ENCODE data around the gene APOD. TPM values are rescaled to one million over a fixed set of nuclear protein-coding genes. Genes with fewer than 3 reads are reported as not detected.

Gene APOD
- total RNA-seq, 2 experiments from 2014 or later: 0.44 TPM; not detected in 1

DNA sequence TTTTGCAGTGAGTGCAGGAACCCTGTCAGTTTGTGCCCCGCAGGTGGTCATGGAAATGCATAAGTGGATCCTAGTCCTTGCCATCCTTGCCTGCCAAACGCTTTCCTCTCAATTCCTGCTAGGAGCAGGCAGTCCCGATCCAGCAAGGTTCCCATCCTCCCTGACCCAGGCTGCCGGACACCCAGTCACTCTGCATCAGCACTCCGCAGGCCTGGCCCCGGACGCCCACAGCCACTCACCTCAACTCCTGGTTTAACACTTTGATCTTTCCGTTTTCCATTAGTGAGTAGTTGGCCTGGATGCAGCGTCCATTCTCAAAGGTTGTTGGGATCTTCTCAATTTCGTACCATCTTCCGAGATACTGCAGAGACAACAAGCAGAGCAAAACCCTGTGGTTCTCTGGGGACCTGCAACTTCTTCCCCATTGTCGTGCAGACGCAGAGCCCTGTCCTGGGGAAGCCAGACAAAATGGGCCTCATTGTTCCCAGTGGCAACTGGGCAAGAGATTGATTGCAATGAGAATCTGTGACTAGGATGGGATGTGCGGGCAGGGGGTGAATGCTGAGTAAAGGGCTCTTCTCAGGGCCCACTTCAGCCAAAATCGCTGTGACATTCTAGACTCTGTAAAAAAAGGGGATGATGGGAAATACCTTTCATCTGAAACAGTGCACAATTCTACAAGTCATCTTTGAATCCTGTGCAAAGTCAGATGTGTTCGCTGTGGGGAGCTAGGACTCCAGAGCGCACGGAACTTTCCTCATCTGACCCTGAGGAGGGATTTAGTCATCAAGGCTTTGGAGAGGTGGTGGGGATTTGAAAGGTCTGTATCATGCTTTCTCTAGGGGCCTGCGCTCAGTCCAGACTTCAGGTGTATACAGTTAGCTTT is 9.9 kb downstream of the APOD start:
- Mint-ChIP-seq H3K4me1 (ENCODE audit: low read depth) (peaks cover 5% of the 10 kb centered on the region), H3K27ac (no peak overlapping the region), H3K36me3 (ENCODE audit: low read depth) (no peaks in the 10 kb centered on the region), H3K9me3 (no peaks in the 10 kb centered on the region), H3K4me3 (no peak overlapping the region), H3K27me3 (ENCODE audit: low read depth) (no peaks in the 10 kb centered on the region)
- intact Hi-C loops (cut with micrococcal nuclease): no loop called here
- no peak for DNase-seq
- CTCF ChIA-PET: interaction anchor here (0.8 to 0.9 kb wide), 2 partner anchors 15 to 277 kb away, joined by 4 read pairs; no protein-coding TSS in a partner anchor

DNA sequence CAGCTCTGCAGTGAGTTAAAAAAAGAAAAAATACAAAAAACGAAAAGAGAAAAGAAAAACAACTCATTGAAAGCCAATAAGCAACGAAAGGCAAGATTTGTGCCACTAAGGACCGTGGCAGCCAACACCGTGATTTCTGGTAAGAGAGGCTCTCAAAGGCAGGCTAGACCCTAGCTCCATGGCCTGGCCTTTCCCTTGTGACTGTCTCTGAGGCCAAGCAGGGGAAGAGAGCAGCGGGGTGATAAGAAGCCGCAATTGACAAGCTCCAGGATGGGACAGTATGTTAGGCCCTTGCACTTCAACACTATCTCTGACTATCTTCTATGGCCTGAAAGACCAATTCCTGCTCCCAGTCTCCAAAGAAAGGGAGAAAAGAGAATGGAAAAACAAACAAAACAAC is 12.4 kb downstream of the APOD start:
- Mint-ChIP-seq H3K27me3 (ENCODE audit: low read depth) (no peaks in the 10 kb centered on the region), H3K9me3 (no peaks in the 10 kb centered on the region), H3K27ac (no peak overlapping the region), H3K4me1 (ENCODE audit: low read depth) (peaks cover 7% of the 10 kb centered on the region), H3K4me3 (no peak overlapping the region), H3K36me3 (ENCODE audit: low read depth) (no peaks in the 10 kb centered on the region)
- CTCF ChIA-PET: interaction anchor here (0.6 to 1.2 kb wide), 2 partner anchors 279 to 296 kb away, joined by 5 to 6 read pairs; no protein-coding TSS in a partner anchor
- intact Hi-C loops (cut with micrococcal nuclease): no loop called here
- DNase-seq: no peak

DNA sequence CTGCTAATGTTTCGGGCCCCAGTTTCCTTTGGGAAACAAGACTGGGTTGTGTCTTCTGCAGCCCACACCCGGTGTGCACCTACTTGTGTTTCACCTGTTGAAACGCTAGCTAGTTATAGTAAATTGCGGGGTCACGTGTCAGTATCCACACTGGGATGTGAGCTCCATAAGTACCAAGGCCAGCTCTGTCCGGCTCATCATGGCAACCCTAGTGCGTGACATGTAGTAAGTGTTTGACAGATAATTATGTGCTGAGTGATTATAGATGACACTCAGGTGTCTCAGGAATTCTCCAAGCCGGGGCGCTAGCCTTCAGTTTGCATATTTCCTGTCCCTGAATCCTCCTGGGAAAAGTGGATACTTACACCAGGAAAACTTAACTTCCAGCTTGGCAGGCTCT is 12.8 kb downstream of the APOD start:
- no peaks in the 10 kb centered on the region for H3K27me3 Mint-ChIP-seq (ENCODE audit: low read depth)
- peaks cover 8% of the 10 kb centered on the region for H3K4me1 Mint-ChIP-seq (ENCODE audit: low read depth)
- DNase-seq: no peak
- H3K4me3 Mint-ChIP-seq: no peak overlapping the region
- CTCF ChIA-PET: interaction anchor here (0.6 to 1.2 kb wide), 2 partner anchors 280 to 296 kb away, joined by 5 to 6 read pairs; no protein-coding TSS in a partner anchor
- no peaks in the 10 kb centered on the region for H3K9me3 Mint-ChIP-seq
- no peak overlapping the region for H3K27ac Mint-ChIP-seq
- H3K36me3 Mint-ChIP-seq (ENCODE audit: low read depth): no peaks in the 10 kb centered on the region
- intact Hi-C loops (cut with micrococcal nuclease): no loop called here

DNA sequence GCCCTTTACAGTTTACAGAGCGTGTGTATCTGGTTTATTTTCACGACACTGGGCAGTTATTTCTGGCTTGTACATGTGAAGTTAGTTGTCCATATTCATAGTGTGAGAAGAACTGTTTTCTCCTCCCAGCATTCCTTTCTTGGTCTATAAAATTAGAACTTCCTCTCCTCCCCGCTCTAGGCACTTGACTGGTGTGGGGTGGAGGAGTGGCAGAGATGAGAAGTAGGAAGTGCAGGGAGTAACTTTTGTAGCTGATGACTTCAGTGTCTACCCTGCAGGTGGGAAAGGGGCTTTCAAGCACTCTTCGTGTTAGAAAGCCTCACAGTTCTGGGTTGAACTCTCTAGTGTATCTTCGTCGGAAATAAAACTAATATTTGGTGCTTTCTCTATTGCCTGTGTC is 13.4 kb downstream of the APOD start:
- intact Hi-C loops (cut with micrococcal nuclease): no loop called here
- CTCF ChIA-PET: no interaction called here
- H3K4me3 Mint-ChIP-seq: no peak overlapping the region

DNA sequence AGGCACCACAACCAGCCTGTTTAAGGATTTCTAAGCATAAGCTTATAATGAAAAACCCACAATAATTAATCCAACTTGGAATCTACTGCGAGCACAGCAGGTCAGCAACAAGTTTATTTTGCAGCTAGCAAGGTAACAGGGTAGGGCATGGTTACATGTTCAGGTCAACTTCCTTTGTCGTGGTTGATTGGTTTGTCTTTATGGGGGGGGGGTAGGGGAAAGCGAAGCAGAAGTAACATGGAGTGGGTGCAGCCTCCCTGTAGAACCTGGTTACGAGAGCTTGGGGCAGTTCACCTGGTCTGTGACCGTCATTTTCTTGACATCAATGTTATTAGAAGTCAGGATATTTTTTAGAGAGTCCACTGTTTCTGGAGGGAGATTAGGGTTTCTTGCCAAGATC is 15.1 kb downstream of the APOD start:
- Mint-ChIP-seq H3K4me1 (ENCODE audit: low read depth) (peaks cover 8% of the 10 kb centered on the region), H3K27me3 (ENCODE audit: low read depth) (no peaks in the 10 kb centered on the region), H3K27ac (no peak overlapping the region), H3K9me3 (no peaks in the 10 kb centered on the region), H3K36me3 (ENCODE audit: low read depth) (no peaks in the 10 kb centered on the region), H3K4me3 (no peak overlapping the region)
- intact Hi-C loops (cut with micrococcal nuclease): no loop called here
- CTCF ChIA-PET: interaction anchor here (0.5 to 0.8 kb wide), 2 partner anchors 11 to 12 kb away, joined by 3 read pairs; no protein-coding TSS in a partner anchor
- DNase-seq: no peak

More for the DNA sequence above, 13.4 kb downstream of the APOD start:
- DNase-seq: no peak
- no peaks in the 10 kb centered on the region for H3K9me3 Mint-ChIP-seq
- H3K27ac Mint-ChIP-seq: no peak overlapping the region
- no peaks in the 10 kb centered on the region for H3K36me3 Mint-ChIP-seq (ENCODE audit: low read depth)
- peaks cover 8% of the 10 kb centered on the region for H3K4me1 Mint-ChIP-seq (ENCODE audit: low read depth)
- H3K27me3 Mint-ChIP-seq (ENCODE audit: low read depth): no peaks in the 10 kb centered on the region

DNA sequence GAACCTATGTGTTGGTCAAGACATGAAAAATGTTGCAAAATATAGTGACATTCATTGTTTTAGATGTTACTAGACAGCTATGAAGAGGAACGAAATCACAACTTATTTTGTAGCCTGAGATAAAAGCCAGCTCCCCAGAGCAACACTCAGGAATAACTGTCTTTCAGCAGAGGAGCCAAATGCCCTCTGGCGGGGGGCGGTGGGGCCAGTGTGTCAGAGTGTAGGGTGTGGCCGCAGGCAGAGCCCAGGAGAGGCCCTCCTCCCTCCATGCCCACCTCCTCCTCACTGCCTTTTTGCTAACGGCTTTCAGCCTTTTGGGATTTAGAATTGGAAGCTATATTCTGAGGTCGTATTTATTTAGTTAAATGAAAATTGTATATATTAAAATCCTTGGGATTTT is 16.9 kb downstream of the APOD start:
- Mint-ChIP-seq H3K27me3 (ENCODE audit: low read depth) (no peaks in the 10 kb centered on the region), H3K4me1 (ENCODE audit: low read depth) (peaks cover 8% of the 10 kb centered on the region), H3K4me3 (no peak overlapping the region), H3K9me3 (no peaks in the 10 kb centered on the region), H3K27ac (no peak overlapping the region), H3K36me3 (ENCODE audit: low read depth) (no peaks in the 10 kb centered on the region)
- CTCF ChIA-PET: interaction anchor here (0.6 to 1.3 kb wide), 2 partner anchors 284 to 606 kb away, joined by 3 read pairs; no protein-coding TSS in a partner anchor
- DNase-seq: no peak
- intact Hi-C loops (cut with micrococcal nuclease): no loop called here

DNA sequence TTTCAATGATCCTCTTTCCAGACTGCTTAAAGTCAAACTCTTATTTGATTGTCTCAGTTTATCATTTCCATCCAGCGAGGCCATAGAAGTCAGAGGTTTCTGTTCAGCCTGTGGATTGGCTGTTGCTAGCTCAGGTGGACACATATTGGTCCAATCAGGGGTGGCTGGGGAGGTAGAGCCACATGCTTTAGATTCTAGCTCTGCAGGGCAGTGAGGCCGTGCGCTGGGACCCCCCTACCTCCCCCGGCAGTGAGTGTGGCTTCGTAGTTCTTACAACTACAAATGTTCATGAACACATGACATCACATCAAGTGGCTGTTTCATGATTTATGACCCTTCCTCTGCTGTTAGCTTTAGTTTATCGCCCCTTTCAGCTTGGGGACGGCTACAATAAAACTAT is 18.0 kb downstream of the APOD start:
- Mint-ChIP-seq H3K27ac (no peak overlapping the region), H3K4me1 (ENCODE audit: low read depth) (peaks cover 8% of the 10 kb centered on the region), H3K27me3 (ENCODE audit: low read depth) (no peaks in the 10 kb centered on the region), H3K36me3 (ENCODE audit: low read depth) (no peaks in the 10 kb centered on the region), H3K9me3 (no peaks in the 10 kb centered on the region), H3K4me3 (no peak overlapping the region)
- DNase-seq: no peak
- intact Hi-C loops (cut with micrococcal nuclease): no loop called here
- CTCF ChIA-PET: interaction anchor here (0.9 to 1.3 kb wide), 2 partner anchors 10 to 285 kb away, joined by 3 read pairs; no protein-coding TSS in a partner anchor

DNA sequence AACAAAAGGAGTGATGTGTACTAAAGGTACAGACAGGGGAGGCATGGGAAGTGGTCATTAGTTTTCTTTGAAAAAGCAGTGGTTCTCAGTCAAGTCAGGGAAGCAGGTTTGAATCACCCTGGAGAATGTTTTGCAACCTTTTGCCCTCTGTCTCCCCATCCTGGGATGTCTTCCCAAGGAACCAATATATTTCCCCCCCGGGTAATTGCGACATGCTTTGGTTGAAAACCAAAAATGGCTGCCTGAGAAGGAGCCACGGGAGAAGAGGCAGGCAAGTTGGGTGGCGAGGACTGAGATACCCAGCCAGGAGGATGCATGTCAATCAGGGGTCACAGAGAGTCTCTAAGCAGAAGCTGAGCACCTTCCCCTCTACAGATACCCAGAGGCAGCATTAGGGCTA is 20.4 kb downstream of the APOD start:
- CTCF ChIA-PET: interaction anchor here (0.7 to 1.2 kb wide), 2 partner anchors 13 to 287 kb away, joined by 3 to 4 read pairs; no protein-coding TSS in a partner anchor

DNA sequence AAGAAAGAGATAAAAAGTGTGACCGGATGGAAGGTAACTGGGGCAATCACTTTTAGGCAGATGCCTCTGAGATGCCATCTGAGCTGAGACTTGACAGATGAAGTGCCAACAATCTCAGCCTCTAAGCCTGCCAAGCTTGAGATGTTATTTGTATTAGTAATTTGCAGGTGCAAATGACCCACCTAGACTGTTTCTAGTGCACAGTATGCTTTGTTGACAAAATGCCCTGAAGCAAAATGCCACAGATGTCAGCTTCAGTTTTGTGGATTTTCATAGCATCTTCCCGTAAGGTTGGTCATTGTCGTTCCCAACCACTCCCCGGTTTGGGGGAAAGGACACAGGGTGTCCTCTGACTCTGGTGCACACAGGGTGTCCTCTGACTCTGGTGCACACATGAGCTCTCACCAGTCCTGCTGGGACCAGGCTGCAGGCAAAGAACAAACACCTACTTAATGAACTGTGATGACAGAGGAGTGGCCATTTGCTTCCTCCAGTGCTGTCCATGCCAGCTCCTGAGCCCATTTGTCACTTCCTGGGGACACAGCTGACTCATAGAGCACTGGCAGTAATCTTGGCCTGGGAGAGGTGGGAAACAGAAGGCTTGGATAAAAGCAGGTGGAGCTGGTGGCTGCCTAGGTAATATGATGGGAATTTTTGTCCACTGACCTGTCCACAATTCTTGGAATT is 23.9 kb downstream of the APOD start:
- Mint-ChIP-seq H3K27me3 (ENCODE audit: low read depth) (no peaks in the 10 kb centered on the region), H3K9me3 (no peaks in the 10 kb centered on the region), H3K4me1 (ENCODE audit: low read depth) (peaks cover 29% of the 10 kb centered on the region), H3K27ac (no peak overlapping the region), H3K36me3 (ENCODE audit: low read depth) (no peaks in the 10 kb centered on the region), H3K4me3 (no peak overlapping the region)
- intact Hi-C loops (cut with micrococcal nuclease): loop anchor here (2.0 to 10.0 kb wide), 4 partner anchors 27 to 347 kb away; partner anchors contain the start of gene TNK2
- DNase-seq: no peak
- CTCF ChIA-PET: interaction anchor here (0.6 to 1.9 kb wide), 3 partner anchors 289 to 390 kb away, joined by 3 to 11 read pairs (median 5); partner anchors contain the start of gene XXYLT1

More for the DNA sequence above, 20.4 kb downstream of the APOD start:
- H3K27ac Mint-ChIP-seq: no peak overlapping the region
- H3K4me1 Mint-ChIP-seq (ENCODE audit: low read depth): peaks cover 9% of the 10 kb centered on the region
- H3K27me3 Mint-ChIP-seq (ENCODE audit: low read depth): no peaks in the 10 kb centered on the region
- no peak for DNase-seq
- intact Hi-C loops (cut with micrococcal nuclease): no loop called here
- no peaks in the 10 kb centered on the region for H3K9me3 Mint-ChIP-seq
- H3K4me3 Mint-ChIP-seq: no peak overlapping the region
- no peaks in the 10 kb centered on the region for H3K36me3 Mint-ChIP-seq (ENCODE audit: low read depth)

DNA sequence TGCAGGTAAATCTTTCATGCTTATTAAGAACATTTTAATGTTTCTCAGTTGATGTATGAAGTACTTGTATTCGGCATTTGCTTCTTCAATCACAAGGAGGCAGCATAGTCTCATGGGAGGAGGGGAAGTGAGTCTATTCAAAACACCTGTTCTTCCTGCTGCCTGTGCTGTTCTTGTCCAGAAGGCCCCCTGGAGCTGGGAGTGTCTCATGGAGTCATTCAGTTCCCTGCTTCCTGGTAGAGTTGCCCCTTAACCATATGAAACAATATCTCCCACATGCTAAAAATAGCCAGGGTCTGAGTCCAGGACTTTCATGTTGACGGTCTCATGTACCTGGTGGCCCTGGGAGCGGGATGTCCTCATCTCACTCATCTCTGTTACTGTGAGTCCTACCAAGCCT is 25.1 kb downstream of the APOD start:
- Mint-ChIP-seq H3K4me3 (no peak overlapping the region), H3K36me3 (ENCODE audit: low read depth) (no peaks in the 10 kb centered on the region), H3K27me3 (ENCODE audit: low read depth) (no peaks in the 10 kb centered on the region), H3K4me1 (ENCODE audit: low read depth) (peaks cover 37% of the 10 kb centered on the region), H3K27ac (no peak overlapping the region), H3K9me3 (no peaks in the 10 kb centered on the region)
- DNase-seq: peak; percentile 67
- CTCF ChIA-PET: interaction anchor here (0.6 to 1.7 kb wide), 7 partner anchors 8 to 292 kb away, joined by 3 to 6 read pairs (median 5); no protein-coding TSS in a partner anchor
- intact Hi-C loops (cut with micrococcal nuclease): loop anchor here (1.0 to 10.0 kb wide), 6 partner anchors 28 to 349 kb away; partner anchors contain the start of genes TNK2 and XXYLT1

DNA sequence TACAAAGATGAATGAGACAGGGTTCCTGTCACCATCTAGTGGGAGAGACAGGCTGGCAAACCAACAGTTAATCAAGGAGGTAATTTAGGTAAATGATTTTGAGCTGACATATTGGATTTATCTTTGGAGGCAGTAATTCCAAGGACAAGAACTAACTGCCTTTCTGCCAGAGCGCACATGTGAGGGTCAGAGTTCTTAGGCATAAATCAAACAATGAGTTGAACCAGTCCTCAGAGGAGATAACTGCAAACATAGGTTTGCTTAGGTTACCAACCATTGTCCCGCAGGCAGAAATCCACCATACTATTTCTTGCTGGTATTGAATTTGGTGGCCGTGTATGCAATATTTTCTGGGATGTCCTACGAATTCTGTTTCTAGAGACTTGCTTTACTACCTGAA is 26.4 kb downstream of the APOD start:
- no peak for DNase-seq
- CTCF ChIA-PET: interaction anchor here (0.8 to 1.7 kb wide), 5 partner anchors 14 to 293 kb away, joined by 3 to 9 read pairs (median 6); no protein-coding TSS in a partner anchor
- intact Hi-C loops (cut with micrococcal nuclease): loop anchor here (5.0 to 10.0 kb wide), 2 partner anchors 97 to 350 kb away; partner anchors contain the start of gene TNK2
- Mint-ChIP-seq H3K4me1 (ENCODE audit: low read depth) (peaks cover 50% of the 10 kb centered on the region), H3K27me3 (ENCODE audit: low read depth) (no peaks in the 10 kb centered on the region), H3K36me3 (ENCODE audit: low read depth) (no peaks in the 10 kb centered on the region), H3K27ac (no peak overlapping the region), H3K9me3 (no peaks in the 10 kb centered on the region), H3K4me3 (no peak overlapping the region)

DNA sequence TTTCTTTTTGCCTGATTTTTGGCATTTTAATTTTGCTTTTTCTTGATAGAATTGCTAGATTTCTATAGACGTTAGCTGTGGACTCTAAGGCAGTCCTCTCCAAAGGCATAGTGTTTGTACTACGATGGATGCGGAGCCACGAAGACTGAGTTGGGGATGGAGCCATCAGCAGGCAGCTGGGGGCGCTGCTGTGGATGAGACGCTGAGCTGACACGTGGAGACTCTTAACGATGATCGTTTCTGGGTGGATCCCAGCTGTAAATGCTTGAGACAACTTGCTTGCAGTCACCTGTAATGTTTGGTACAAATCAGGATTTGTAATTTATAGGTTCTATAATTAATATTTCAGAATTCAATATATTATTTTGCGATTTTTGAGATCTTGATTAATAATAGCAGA is 27.4 kb downstream of the APOD start:
- Mint-ChIP-seq H3K4me3 (no peak overlapping the region), H3K9me3 (no peaks in the 10 kb centered on the region), H3K36me3 (ENCODE audit: low read depth) (no peaks in the 10 kb centered on the region), H3K27me3 (ENCODE audit: low read depth) (no peaks in the 10 kb centered on the region), H3K27ac (peak overlapping the region; percentile 33), H3K4me1 (ENCODE audit: low read depth) (peaks cover 59% of the 10 kb centered on the region)
- intact Hi-C loops (cut with micrococcal nuclease): loop anchor here (5.0 to 10.0 kb wide), 2 partner anchors 98 to 351 kb away; partner anchors contain the start of gene TNK2
- peak; percentile 79 for DNase-seq
- CTCF ChIA-PET: interaction anchor here (0.6 to 3.2 kb wide), 12 partner anchors 9 to 295 kb away, joined by 3 to 16 read pairs (median 3); partner anchors contain the start of gene XXYLT1
